Type B pancreatic cell (in vitro differentiated cells): ENCODE measurements around the gene DOCK10. TPM values are rescaled to one million over a fixed set of nuclear protein-coding genes. Genes with fewer than 3 reads are reported as not detected.
A peak's percentile ranks its signal among the peaks of the same experiment; 100 is the strongest.

Experiments used
- DNase-seq: peaks from one replicate; pipeline ENCODE4 v3.0.0; 2021; ENCODE audit warnings: mixed read lengths; ENCODE audit not compliant: unreplicated experiment; ENCODE audit errors: extremely low spot score
- H3K27ac Mint-ChIP-seq: 2 replicates; pipeline ENCODE4 v1.8.0; 2021; ENCODE audit warnings: mild to moderate bottlenecking, mixed read lengths
- H3K27me3 Mint-ChIP-seq: 2 replicates; pipeline ENCODE4 v1.8.0; 2021; ENCODE audit warnings: mixed read lengths
- H3K36me3 Mint-ChIP-seq: 2 replicates; pipeline ENCODE4 v1.8.0; 2021; ENCODE audit warnings: mixed read lengths
- H3K4me1 Mint-ChIP-seq: one replicate; pipeline ENCODE4 v1.8.0; 2021; ENCODE audit warnings: mixed read lengths; ENCODE audit not compliant: unreplicated experiment
- H3K4me3 Mint-ChIP-seq: 2 replicates; pipeline ENCODE4 v1.8.0; 2021; ENCODE audit warnings: mild to moderate bottlenecking, mixed read lengths
- H3K9me3 Mint-ChIP-seq: 2 replicates; pipeline ENCODE4 v1.8.0; 2021; ENCODE audit warnings: mixed read lengths
- CTCF ChIP-seq: fragments of 200-600 bp; sonication (generic); conservative IDR thresholded peaks from 2 replicates; pipeline ENCODE4 v1.5.0; 2021; ENCODE audit warnings: antibody characterized with exemption, mild to moderate bottlenecking
- total RNA-seq: library from RNA; stranded (reverse); gene quantifications from 2 replicates; pipeline ENCODE4 v1.2.1, GENCODE V29; 2021; ENCODE audit warnings: low replicate concordance

DOCK10 gene
- total RNA-seq, 1 donor from 2014 or later, result 3.5 TPM

- no peak for DNase-seq
- Mint-ChIP-seq H3K9me3 (no peaks in the 10 kb centered on the region), H3K4me3 (no peak overlapping the region), H3K36me3 (peaks cover 4% of the 10 kb centered on the region), H3K27ac (no peak overlapping the region), H3K27me3 (peaks cover 17% of the 10 kb centered on the region), H3K4me1 (peaks cover 9% of the 10 kb centered on the region)
- no peak for TF ChIP-seq CTCF
Observed at GRCh38 chr2:224930124-224930523, 112.1 kb downstream of the DOCK10 start.

- H3K27ac Mint-ChIP-seq, result no peak overlapping the region
- TF ChIP-seq CTCF, result no peak
- H3K9me3 Mint-ChIP-seq, result no peaks in the 10 kb centered on the region
- peaks cover 4% of the 10 kb centered on the region for H3K36me3 Mint-ChIP-seq
- peaks cover 13% of the 10 kb centered on the region for H3K27me3 Mint-ChIP-seq
- H3K4me3 Mint-ChIP-seq, result no peak overlapping the region
- peaks cover 4% of the 10 kb centered on the region for H3K4me1 Mint-ChIP-seq
- no peak for DNase-seq
Observed at GRCh38 chr2:224929512-224929911, 112.8 kb downstream of the DOCK10 start.

GRCh38 chr2:224927646-224928173, 114.6 kb downstream of the DOCK10 start:
- H3K4me3 Mint-ChIP-seq, result no peak overlapping the region
- TF ChIP-seq CTCF, result no peak
- H3K4me1 Mint-ChIP-seq, result peaks cover 4% of the 10 kb centered on the region
- H3K27ac Mint-ChIP-seq, result peak overlapping the region; percentile 32
- DNase-seq, result no peak
- no peaks in the 10 kb centered on the region for H3K9me3 Mint-ChIP-seq
- H3K27me3 Mint-ChIP-seq, result peaks cover 7% of the 10 kb centered on the region
- H3K36me3 Mint-ChIP-seq, result peaks cover 4% of the 10 kb centered on the region

- H3K36me3 Mint-ChIP-seq, result peaks cover 4% of the 10 kb centered on the region
- H3K4me1 Mint-ChIP-seq, result peaks cover 4% of the 10 kb centered on the region
- H3K27me3 Mint-ChIP-seq, result peaks cover 7% of the 10 kb centered on the region
- H3K9me3 Mint-ChIP-seq, result no peaks in the 10 kb centered on the region
- TF ChIP-seq CTCF, result no peak
- DNase-seq, result no peak
- H3K4me3 Mint-ChIP-seq, result no peak overlapping the region
- no peak overlapping the region for H3K27ac Mint-ChIP-seq
Observed at GRCh38 chr2:224927011-224927410, 115.3 kb downstream of the DOCK10 start.

GRCh38 chr2:224925810-224926100, 116.5 kb downstream of the DOCK10 start:
- H3K4me3 Mint-ChIP-seq, result no peak overlapping the region
- TF ChIP-seq CTCF, result no peak
- H3K9me3 Mint-ChIP-seq, result no peaks in the 10 kb centered on the region
- H3K27ac Mint-ChIP-seq, result no peak overlapping the region
- peaks cover 4% of the 10 kb centered on the region for H3K36me3 Mint-ChIP-seq
- peaks cover 4% of the 10 kb centered on the region for H3K4me1 Mint-ChIP-seq
- no peak for DNase-seq
- H3K27me3 Mint-ChIP-seq, result peaks cover 7% of the 10 kb centered on the region
